ENCODE measurements around the gene CIP2A. TPM values are rescaled to one million over a fixed set of nuclear protein-coding genes. Genes with fewer than 3 reads are reported as not detected.

CIP2A gene
- total and polyA plus RNA-seq, 2 donors (not counting 1 experiment from before 2014, with no cell fraction given), result 7.9 to 10.1 TPM

GRCh38 chr3:108525971-108526370 lies 63.3 kb downstream of the CIP2A start:
- H4K20me1 ChIP-seq (ENCODE audit: control insufficient read depth, extremely low read depth, insufficient read depth, low read length), result no peaks in the 10 kb centered on the region
- DNase-seq (ENCODE audit: low read depth in 2 of 2), result no peak
- no peak overlapping the region for H2AFZ ChIP-seq (ENCODE audit: low read length)
- H3K4me1 ChIP-seq (ENCODE audit: control insufficient read depth, extremely low read depth, insufficient read depth, low read length), result no peaks in the 10 kb centered on the region
- TF ChIP-seq EZH2 (IDR thresholded peaks at IDR 0.05; ENCODE audit: low read length, missing control alignments) (no peak), CTCF (conservative IDR thresholded peaks at IDR 0.05 in 1 of 2, IDR thresholded peaks at IDR 0.05 in 1 of 2; ENCODE audit: low read depth in 1 of 2, low read length in 2 of 2) (no peak)
- no peak overlapping the region for H3K9ac ChIP-seq (ENCODE audit: insufficient read depth, low read length)
- H3K4me2 ChIP-seq (ENCODE audit: extremely low read depth, insufficient read depth, low read length), result no peak overlapping the region
- H3K36me3 ChIP-seq (ENCODE audit: control insufficient read depth, insufficient read depth, low read length), result no peaks in the 10 kb centered on the region
- H3K27me3 ChIP-seq (ENCODE audit: control insufficient read depth, insufficient read depth, low read length), result no peaks in the 10 kb centered on the region
- no peaks in the 10 kb centered on the region for H3K9me3 ChIP-seq (ENCODE audit: control insufficient read depth, insufficient read depth, low read depth, low read length)
- no peaks in the 10 kb centered on the region for H3K79me2 ChIP-seq (ENCODE audit: control insufficient read depth, insufficient read depth, low read length)
- H3K27ac ChIP-seq (ENCODE audit: insufficient read depth, low read length), result no peak overlapping the region
- H3K4me3 ChIP-seq (replicated peaks in 1 of 4; ENCODE audit: control extremely low read depth in 1 of 4, insufficient read depth in 1 of 4, low read depth in 3 of 4, low read length in 4 of 4), result no peak overlapping the region

- Histone ChIP-seq H3K27me3 (ENCODE audit: control insufficient read depth, insufficient read depth, low read length) (no peaks in the 10 kb centered on the region), H3K79me2 (ENCODE audit: control insufficient read depth, insufficient read depth, low read length) (no peaks in the 10 kb centered on the region), H3K4me3 (replicated peaks in 1 of 4; ENCODE audit: control extremely low read depth in 1 of 4, insufficient read depth in 1 of 4, low read depth in 3 of 4, low read length in 4 of 4) (no peak overlapping the region), H3K4me1 (ENCODE audit: control insufficient read depth, extremely low read depth, insufficient read depth, low read length) (no peaks in the 10 kb centered on the region), H3K9me3 (ENCODE audit: control insufficient read depth, insufficient read depth, low read depth, low read length) (no peaks in the 10 kb centered on the region), H3K27ac (ENCODE audit: insufficient read depth, low read length) (no peak overlapping the region), H3K4me2 (ENCODE audit: extremely low read depth, insufficient read depth, low read length) (no peak overlapping the region), H3K36me3 (ENCODE audit: control insufficient read depth, insufficient read depth, low read length) (no peaks in the 10 kb centered on the region), H4K20me1 (ENCODE audit: control insufficient read depth, extremely low read depth, insufficient read depth, low read length) (no peaks in the 10 kb centered on the region), H3K9ac (ENCODE audit: insufficient read depth, low read length) (no peak overlapping the region), H2AFZ (ENCODE audit: low read length) (no peak overlapping the region)
- DNase-seq (ENCODE audit: low read depth in 2 of 2), result no peak
- TF ChIP-seq EZH2 (IDR thresholded peaks at IDR 0.05; ENCODE audit: low read length, missing control alignments), result no peak
- no peak for TF ChIP-seq CTCF (conservative IDR thresholded peaks at IDR 0.05 in 1 of 2, IDR thresholded peaks at IDR 0.05 in 1 of 2; ENCODE audit: low read depth in 1 of 2, low read length in 2 of 2)
These were observed 64.0 kb downstream of the CIP2A start for GRCh38 chr3:108525256-108525655.

- Histone ChIP-seq H3K36me3 (ENCODE audit: control insufficient read depth, insufficient read depth, low read length) (no peaks in the 10 kb centered on the region), H3K4me1 (ENCODE audit: control insufficient read depth, extremely low read depth, insufficient read depth, low read length) (no peaks in the 10 kb centered on the region), H3K9ac (ENCODE audit: insufficient read depth, low read length) (no peak overlapping the region), H3K27me3 (ENCODE audit: control insufficient read depth, insufficient read depth, low read length) (no peaks in the 10 kb centered on the region), H3K9me3 (ENCODE audit: control insufficient read depth, insufficient read depth, low read depth, low read length) (no peaks in the 10 kb centered on the region), H3K4me2 (ENCODE audit: extremely low read depth, insufficient read depth, low read length) (no peak overlapping the region), H3K79me2 (ENCODE audit: control insufficient read depth, insufficient read depth, low read length) (no peaks in the 10 kb centered on the region), H4K20me1 (ENCODE audit: control insufficient read depth, extremely low read depth, insufficient read depth, low read length) (no peaks in the 10 kb centered on the region), H2AFZ (ENCODE audit: low read length) (no peak overlapping the region), H3K27ac (ENCODE audit: insufficient read depth, low read length) (no peak overlapping the region), H3K4me3 (replicated peaks in 1 of 4; ENCODE audit: control extremely low read depth in 1 of 4, insufficient read depth in 1 of 4, low read depth in 3 of 4, low read length in 4 of 4) (no peak overlapping the region)
- DNase-seq (ENCODE audit: low read depth in 2 of 2), result peak in 1 of 2 donors; percentile 44
- no peak for TF ChIP-seq CTCF (conservative IDR thresholded peaks at IDR 0.05 in 1 of 2, IDR thresholded peaks at IDR 0.05 in 1 of 2; ENCODE audit: low read depth in 1 of 2, low read length in 2 of 2)
- no peak for TF ChIP-seq EZH2 (IDR thresholded peaks at IDR 0.05; ENCODE audit: low read length, missing control alignments)
These were observed 64.7 kb downstream of the CIP2A start for GRCh38 chr3:108524537-108524936.

All from fibroblast of lung (primary cell).